ENCODE data around the gene NEB. TPM values are rescaled to one million over a fixed set of nuclear protein-coding genes. Genes with fewer than 3 reads are reported as not detected.

The NEB gene
- total and polyA plus RNA-seq, 12 donors: 3.0 to 32.5 (median 7.6) TPM

DNA sequence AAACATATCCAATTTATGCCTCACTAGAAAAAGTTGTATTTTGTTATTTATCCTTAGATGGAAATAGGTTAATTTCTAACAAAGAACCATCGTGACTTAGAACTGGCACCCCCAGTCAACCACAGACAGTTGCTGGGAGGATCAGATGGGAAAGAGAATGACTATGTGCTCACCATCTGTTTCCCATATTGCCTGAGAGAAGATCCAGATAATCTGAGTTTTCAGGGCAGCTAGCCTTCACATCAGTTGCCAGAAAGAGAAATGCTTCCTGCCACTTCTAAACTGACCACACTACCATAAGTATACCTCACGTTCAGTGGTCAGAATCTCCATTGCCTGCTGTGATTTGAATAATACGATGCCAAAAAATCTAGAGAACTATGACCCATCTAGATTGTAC, 28.4 kb upstream of the NEB start:
- no peak for DNase-seq
- Histone ChIP-seq H3K4me3 (no peak overlapping the region), H3K9me3 (replicated peaks in 1 of 3) (no peaks in the 10 kb centered on the region), H3K27ac (no peak overlapping the region), H3K4me1 (replicated peaks in 1 of 2) (peaks cover 0 to 8% of the 10 kb centered on the region in 2 donors), H3K36me3 (replicated peaks in 1 of 2) (peaks cover 0 to 4% of the 10 kb centered on the region in 2 donors), H3K27me3 (no peaks in the 10 kb centered on the region)
- intact Hi-C loops (cut with DNase I): no loop called here
- TF ChIP-seq POLR2A (IDR thresholded peaks at IDR 0.05) (no peak), CTCF (IDR thresholded peaks at IDR 0.05) (no peak)
- WGBS, 4 donors: 54 to 59% (median 57%) methylated on average over 3 of the region's 3 CpGs

GRCh38 chr2:151761687-151762086, 27.4 kb upstream of the NEB start:
- no peak for DNase-seq
- H3K36me3 ChIP-seq (replicated peaks in 1 of 2): peaks cover 0 to 2% of the 10 kb centered on the region in 2 donors
- no peak overlapping the region for H3K4me3 ChIP-seq
- H3K9me3 ChIP-seq (replicated peaks in 1 of 3): no peaks in the 10 kb centered on the region
- H3K27ac ChIP-seq: no peak overlapping the region
- no peaks in the 10 kb centered on the region for H3K27me3 ChIP-seq
- TF ChIP-seq POLR2A (IDR thresholded peaks at IDR 0.05) (no peak), CTCF (IDR thresholded peaks at IDR 0.05) (no peak)
- peaks cover 0 to 3% of the 10 kb centered on the region in 2 donors for H3K4me1 ChIP-seq (replicated peaks in 1 of 2)
- intact Hi-C loops (cut with DNase I): no loop called here

- Histone ChIP-seq H3K4me1 (replicated peaks in 1 of 2) (no peaks in the 10 kb centered on the region), H3K9me3 (replicated peaks in 1 of 3) (no peaks in the 10 kb centered on the region), H3K36me3 (replicated peaks in 1 of 2) (no peaks in the 10 kb centered on the region), H3K4me3 (no peak overlapping the region), H3K27ac (no peak overlapping the region), H3K27me3 (no peaks in the 10 kb centered on the region)
- intact Hi-C loops (cut with DNase I): no loop called here
- TF ChIP-seq POLR2A (IDR thresholded peaks at IDR 0.05) (no peak), CTCF (IDR thresholded peaks at IDR 0.05) (no peak)
- WGBS, 4 donors: 61 to 80% (median 70%) methylated on average over 3 of the region's 3 CpGs
- DNase-seq: no peak
These were observed 26.9 kb upstream of the NEB start for GRCh38 chr2:151761193-151761592.

DNA sequence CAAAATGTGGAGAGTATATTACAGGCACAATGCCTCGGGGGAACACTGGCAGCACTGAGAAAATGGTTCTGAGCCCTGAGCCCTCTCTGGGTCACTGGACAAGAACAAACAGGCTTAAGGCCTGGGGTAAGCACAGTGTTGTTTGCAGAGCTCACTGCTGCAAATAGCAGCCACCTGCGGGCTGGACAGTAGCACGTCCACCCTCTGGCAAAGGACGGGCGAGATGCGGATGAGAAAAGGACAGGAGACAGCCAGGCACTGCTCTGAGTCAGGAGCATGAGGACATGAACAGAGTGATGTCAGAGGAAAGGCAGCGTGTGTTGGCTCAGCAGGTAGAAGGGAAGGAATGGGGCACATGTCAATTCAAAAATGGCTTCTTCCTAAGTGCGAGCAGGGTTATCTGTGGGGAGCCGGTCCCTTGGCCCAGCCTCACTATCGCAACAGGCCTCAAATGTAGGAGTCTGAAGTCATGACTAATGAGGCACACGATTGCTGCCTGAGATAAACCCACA, 25.9 kb upstream of the NEB start:
- intact Hi-C loops (cut with DNase I): no loop called here
- TF ChIP-seq CTCF (IDR thresholded peaks at IDR 0.05): no peak
- Histone ChIP-seq H3K4me3 (no peak overlapping the region), H3K27me3 (no peaks in the 10 kb centered on the region), H3K27ac (no peak overlapping the region), H3K9me3 (replicated peaks in 1 of 3) (no peaks in the 10 kb centered on the region), H3K4me1 (replicated peaks in 1 of 2) (no peaks in the 10 kb centered on the region), H3K36me3 (replicated peaks in 1 of 2) (no peaks in the 10 kb centered on the region)
- peak in 6 of 7 donors; percentile 7 to 56 (median 28) for DNase-seq
- 75 to 81% (median 79%) methylated on average over 11 of the region's 11 CpGs for WGBS, 4 donors
